GM21381 (cell line): ENCODE measurements around the gene XIRP1.
"Not testable (repeated sequence)": the region's sequence is repeated elsewhere in the genome, so short reads cannot be mapped to it uniquely, and the experiment has no call there.

Source experiments
- ATAC-seq: cut with Tn5 transposase; IDR thresholded peaks from one replicate; pipeline ENCODE4 v1.9.1; 2021; ENCODE audit warnings: mild to moderate bottlenecking, moderate library complexity; ENCODE audit not compliant: unreplicated experiment

XIRP1 gene

DNA sequence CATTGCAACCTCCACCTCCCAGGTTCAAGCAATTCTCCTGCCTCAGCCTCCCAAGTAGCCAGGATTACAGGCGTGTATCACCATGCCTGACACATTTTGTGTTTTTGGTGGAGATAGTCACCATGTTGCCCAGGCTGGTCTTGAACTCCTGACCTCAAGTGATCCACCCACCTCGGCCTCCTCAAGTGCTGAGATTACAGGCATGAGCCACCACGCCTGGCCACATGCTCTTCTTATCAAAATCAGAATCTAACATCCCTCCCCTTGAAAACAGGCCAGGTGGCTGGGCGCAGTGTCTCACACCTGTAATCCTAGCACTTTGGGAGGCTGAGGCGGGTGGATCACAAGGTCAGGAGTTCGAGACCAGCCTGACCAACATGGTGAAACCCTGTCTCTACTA, 21.5 kb downstream of the XIRP1 start:
- ATAC-seq, result not testable (repeated sequence)

GRCh38 chr3:39170461-39170860, 21.9 kb downstream of the XIRP1 start:
- ATAC-seq, result no peak

- ATAC-seq, result no peak
These were observed 22.7 kb downstream of the XIRP1 start for GRCh38 chr3:39169712-39170111.

DNA sequence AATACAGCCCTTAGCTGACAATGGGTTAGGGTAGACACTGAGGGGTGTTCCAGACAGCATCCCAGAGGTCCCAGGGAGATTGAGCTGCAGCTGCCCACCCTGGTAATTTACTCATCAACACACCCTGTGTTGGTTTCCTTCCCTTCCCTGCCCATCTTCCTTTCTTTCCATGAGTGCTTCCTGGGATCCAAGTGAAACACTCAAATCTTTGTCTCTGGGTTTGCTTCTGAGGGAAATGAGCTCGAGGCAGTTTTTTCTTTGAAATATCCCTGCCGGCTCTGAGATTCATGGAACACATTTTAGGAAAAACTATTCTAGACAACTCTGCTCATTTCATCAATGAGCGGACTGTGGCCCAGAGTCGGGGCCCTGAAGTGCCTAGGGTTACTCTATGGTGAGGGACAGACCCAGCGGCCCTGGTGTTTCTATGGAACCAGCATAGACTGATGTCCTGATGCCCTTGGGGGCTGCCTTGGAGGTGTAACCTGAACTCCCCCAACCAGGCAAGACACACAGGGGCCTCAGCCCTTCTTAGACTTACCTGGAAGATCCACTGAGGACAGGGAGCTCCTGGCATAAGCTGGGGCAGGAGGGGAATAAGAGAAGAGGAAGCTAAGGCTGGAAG, 24.1 kb downstream of the XIRP1 start:
- ATAC-seq, result no peak

- ATAC-seq, result no peak
These were observed 25.4 kb downstream of the XIRP1 start for GRCh38 chr3:39166932-39167532.

GRCh38 chr3:39166134-39166710, 26.2 kb downstream of the XIRP1 start:
- ATAC-seq, result no peak

DNA sequence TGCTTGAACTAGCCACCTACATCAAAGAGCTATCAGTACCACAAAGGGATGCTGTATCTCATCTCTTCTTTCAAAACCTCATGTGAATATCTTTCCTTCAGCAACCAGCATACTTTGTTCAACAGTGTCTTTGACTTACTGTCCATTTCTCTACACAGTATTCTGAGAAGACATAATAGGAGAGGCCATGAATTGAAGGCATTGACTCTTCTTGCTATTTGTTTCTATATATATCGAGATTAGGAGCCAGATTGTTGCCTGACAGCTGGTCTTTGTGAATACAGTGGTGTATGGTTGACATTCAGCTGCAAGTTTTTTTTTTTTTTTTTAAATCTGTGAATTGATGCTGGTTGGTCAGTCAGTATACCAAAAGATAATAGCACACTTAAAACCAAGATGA, 26.9 kb downstream of the XIRP1 start:
- no peak for ATAC-seq

DNA sequence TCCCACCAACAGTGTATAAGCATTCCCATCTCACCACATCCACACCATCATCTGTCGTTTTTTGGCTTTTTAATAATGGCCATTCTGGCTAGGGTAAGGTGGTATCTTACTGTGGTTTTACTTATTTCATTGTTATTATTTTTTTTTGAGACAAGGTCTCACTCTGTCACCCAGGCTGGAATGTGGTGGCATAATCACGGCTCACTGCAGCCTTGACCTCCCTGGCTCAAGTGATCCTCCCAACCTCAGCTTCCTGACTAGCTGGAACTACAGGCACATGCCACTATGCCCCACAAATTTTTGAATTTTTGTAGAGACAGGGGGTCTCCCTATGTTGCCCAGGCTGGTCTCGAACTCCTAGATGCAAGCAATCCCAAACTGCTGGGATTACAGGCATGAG, 28.0 kb downstream of the XIRP1 start:
- ATAC-seq, result no peak

DNA sequence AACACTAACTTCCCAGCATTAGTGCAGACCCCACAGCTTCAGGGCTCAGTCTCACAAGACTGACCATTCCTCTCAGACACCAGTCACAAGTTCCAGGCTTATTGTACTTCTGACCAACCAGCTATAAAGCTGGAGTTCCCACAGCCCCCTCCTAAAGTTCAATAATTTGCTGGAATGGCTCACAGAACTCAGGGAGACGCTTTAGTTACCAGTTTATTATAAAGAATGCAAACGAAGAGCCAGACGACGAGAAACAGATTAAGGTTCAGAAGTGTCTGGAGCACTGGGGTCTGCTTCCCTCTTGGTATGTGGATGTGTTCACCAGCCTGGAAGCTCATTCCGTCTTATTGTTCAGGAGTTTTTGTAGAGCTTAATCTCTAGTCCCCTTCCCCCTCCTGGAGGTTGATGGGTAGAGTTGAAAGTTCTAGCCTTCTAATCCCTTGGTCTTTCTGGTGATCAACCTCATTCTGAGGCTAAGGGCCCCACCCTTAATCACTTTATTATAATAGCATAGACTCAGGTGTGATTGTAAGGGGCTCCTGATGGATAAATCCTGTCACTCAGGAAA, 34.2 kb downstream of the XIRP1 start:
- no peak for ATAC-seq

DNA sequence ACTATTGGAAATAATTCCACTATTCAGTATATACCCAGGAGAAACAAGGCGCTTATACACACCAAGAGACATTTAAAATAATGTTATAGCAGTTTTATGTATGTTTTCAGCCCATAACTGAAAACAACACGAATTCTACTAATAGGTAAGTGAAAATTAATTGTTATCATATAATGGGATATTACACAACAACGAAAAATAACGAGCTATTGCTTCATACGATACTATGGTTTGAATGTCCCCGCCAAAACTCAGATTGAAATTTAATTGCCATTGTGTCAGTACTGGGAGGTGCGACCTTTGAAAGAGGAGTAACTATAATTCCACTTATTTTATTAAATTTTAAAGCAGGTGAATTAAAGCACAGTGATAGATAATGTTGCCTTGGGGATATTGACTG, 35.0 kb downstream of the XIRP1 start:
- ATAC-seq, result no peak

GRCh38 chr3:39156421-39156820, 36.0 kb downstream of the XIRP1 start:
- no peak for ATAC-seq

GRCh38 chr3:39154280-39155021, 37.9 kb downstream of the XIRP1 start:
- ATAC-seq, result no peak

GRCh38 chr3:39153977-39154279, 38.5 kb downstream of the XIRP1 start:
- no peak for ATAC-seq

GRCh38 chr3:39150803-39151631, 41.4 kb downstream of the XIRP1 start:
- ATAC-seq, result no peak

DNA sequence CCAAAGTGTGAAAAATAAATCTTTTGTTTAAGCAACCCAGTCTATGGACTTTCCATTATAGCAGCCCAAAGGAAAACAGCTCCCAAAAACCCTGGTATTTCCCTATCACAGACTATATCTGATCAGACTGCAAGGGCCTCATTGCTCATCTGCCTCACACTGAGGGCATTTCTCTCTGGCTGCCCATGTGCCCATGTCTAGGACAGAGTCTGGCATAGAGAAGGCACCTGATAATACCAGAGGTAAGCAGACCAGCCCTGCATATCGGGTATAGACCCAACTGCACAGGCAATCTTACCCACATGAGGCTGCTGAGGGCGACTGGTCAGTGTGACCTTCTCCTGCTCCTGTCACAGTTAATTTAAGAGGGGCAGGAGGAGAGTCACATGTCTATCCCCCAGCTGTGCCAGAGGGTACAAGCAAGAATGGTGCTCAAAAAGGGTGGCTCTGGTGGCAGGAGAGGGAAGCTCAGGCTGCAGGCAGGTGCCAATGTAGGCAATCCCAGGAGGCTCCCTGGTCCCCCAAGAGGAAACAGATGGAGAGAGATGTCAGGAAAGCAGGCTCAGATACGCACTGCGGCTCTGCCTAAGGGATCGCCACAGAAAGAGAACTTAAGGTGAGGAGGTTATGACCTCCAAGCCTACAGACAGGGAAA, 42.1 kb downstream of the XIRP1 start:
- no peak for ATAC-seq

- no peak for ATAC-seq
These were observed 42.8 kb downstream of the XIRP1 start for GRCh38 chr3:39149498-39150147.

GRCh38 chr3:39149059-39149455, 43.3 kb downstream of the XIRP1 start:
- ATAC-seq, result no peak

DNA sequence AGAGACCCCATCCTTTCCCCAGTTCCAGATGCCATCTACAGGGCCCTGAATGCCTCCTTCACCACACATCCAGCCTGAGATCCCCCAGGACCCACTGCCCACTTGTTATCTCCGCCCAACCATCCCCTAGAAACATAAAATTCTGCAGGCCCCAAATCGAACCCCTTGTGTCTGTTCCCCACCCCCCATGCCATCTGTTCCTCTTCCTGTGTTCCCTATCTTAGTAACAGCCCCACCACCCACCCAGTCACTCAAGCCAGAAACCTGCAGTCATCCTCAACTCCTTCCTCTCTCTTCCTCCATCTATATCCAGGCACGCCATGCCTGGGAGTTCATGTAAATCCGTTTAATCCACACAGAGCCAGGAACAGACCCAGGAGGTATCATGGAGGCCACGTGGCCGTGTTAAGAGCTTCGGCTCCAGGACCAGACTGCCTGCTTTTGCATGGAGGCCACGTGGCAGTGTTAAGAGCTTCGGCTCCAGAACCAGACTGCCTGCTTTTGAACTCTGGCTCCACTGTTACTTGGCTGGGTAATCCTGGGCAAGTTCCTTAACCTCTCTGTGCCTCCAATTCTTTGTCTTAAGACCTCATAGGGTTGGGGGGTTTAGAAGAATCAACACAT, 43.8 kb downstream of the XIRP1 start:
- no peak for ATAC-seq

DNA sequence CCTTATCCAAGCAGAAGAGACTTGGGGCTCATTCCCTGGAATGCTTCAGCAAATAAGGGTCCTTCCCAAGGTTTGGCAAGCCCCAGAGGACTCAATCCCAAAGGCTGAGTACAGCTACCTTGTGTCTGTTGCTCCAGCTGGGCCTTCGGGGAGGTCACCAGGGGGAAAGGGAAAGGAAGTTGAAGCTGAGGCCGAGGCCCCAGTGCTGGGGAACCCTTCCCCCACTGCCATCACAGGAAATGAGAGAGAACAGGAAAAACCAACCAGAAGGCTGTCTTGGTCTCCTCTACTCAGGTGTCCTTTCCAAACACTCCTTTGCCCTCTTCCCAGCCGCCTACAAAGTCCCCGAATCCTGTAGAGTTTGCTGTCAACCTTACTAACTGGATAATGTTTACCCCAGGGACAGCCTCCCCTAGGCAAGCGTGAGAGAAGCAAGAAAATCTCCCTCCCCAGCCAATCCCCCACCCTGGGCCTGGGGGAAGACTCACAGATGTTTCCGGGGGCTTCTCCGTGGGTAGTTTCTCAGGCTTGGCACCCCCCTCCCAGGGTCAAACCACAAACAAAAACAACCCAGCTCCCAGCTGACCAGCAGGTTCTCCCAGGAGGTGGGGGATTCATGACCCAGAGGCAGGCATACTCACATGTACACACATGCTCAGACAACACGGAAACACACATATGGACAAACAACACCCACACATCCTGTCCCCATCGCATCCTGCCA, 44.5 kb downstream of the XIRP1 start:
- peak; percentile 24 for ATAC-seq
